ENCODE data around the gene EFHD2.

DNA sequence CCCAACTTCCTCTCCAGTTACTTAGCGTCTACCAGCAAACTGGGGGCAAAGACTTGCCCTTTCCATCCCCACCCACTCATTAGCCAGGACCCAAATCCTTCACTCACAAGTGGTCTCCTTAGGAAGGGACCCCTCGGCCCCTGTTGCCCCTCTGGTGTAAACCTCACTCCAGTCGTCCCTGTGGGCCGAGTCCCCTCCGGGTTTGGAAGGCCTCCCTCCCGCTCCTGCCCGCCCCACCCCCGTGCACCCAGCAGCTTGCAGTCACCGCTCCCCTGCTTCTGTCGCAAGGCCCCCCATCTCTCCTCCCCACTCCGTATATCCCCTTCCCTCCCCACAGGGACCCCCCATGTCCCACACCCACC, 1.2 kb downstream of the EFHD2 start:
- TF ChIP-seq, protein P1, sequence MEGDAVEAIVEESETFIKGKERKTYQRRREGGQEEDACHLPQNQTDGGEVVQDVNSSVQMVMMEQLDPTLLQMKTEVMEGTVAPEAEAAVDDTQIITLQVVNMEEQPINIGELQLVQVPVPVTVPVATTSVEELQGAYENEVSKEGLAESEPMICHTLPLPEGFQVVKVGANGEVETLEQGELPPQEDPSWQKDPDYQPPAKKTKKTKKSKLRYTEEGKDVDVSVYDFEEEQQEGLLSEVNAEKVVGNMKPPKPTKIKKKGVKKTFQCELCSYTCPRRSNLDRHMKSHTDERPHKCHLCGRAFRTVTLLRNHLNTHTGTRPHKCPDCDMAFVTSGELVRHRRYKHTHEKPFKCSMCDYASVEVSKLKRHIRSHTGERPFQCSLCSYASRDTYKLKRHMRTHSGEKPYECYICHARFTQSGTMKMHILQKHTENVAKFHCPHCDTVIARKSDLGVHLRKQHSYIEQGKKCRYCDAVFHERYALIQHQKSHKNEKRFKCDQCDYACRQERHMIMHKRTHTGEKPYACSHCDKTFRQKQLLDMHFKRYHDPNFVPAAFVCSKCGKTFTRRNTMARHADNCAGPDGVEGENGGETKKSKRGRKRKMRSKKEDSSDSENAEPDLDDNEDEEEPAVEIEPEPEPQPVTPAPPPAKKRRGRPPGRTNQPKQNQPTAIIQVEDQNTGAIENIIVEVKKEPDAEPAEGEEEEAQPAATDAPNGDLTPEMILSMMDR (IDR thresholded peaks at IDR 0.05; ENCODE audit: insufficient read depth, low read length): no peak
- TF ChIP-seq GABPA (IDR thresholded peaks at IDR 0.05; ENCODE audit: low read depth) (no peak), POLR2AphosphoS5 (IDR thresholded peaks at IDR 0.05; ENCODE audit: low read depth) (no peak)
- TF ChIP-seq, protein P2, sequence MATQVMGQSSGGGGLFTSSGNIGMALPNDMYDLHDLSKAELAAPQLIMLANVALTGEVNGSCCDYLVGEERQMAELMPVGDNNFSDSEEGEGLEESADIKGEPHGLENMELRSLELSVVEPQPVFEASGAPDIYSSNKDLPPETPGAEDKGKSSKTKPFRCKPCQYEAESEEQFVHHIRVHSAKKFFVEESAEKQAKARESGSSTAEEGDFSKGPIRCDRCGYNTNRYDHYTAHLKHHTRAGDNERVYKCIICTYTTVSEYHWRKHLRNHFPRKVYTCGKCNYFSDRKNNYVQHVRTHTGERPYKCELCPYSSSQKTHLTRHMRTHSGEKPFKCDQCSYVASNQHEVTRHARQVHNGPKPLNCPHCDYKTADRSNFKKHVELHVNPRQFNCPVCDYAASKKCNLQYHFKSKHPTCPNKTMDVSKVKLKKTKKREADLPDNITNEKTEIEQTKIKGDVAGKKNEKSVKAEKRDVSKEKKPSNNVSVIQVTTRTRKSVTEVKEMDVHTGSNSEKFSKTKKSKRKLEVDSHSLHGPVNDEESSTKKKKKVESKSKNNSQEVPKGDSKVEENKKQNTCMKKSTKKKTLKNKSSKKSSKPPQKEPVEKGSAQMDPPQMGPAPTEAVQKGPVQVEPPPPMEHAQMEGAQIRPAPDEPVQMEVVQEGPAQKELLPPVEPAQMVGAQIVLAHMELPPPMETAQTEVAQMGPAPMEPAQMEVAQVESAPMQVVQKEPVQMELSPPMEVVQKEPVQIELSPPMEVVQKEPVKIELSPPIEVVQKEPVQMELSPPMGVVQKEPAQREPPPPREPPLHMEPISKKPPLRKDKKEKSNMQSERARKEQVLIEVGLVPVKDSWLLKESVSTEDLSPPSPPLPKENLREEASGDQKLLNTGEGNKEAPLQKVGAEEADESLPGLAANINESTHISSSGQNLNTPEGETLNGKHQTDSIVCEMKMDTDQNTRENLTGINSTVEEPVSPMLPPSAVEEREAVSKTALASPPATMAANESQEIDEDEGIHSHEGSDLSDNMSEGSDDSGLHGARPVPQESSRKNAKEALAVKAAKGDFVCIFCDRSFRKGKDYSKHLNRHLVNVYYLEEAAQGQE (IDR thresholded peaks at IDR 0.05; ENCODE audit: insufficient replicate concordance, low read depth): no peak

Data from HL-60 (cell line).